NCI-H1694 (cell line): ENCODE results near the gene HOXD11.

ENCODE experiments used
- DNase-seq: peaks from one replicate; lab custom pipeline; 2025; lab: John Stamatoyannopoulos, UW

HOXD11 gene

GRCh38 chr2:176106581-176107539 lies at the start of gene HOXD11:
Gene HOXD11, plus strand, starts transcription at chr2:176107280. Its CDS starts 76 bp downstream, at chr2:176107356.
- peak; percentile 21 for DNase-seq

GRCh38 chr2:176063958-176064357 lies 43.1 kb upstream of the HOXD11 start:
- DNase-seq: no peak

GRCh38 chr2:176066645-176067588 lies 40.2 kb upstream of the HOXD11 start:
- no peak for DNase-seq

DNA sequence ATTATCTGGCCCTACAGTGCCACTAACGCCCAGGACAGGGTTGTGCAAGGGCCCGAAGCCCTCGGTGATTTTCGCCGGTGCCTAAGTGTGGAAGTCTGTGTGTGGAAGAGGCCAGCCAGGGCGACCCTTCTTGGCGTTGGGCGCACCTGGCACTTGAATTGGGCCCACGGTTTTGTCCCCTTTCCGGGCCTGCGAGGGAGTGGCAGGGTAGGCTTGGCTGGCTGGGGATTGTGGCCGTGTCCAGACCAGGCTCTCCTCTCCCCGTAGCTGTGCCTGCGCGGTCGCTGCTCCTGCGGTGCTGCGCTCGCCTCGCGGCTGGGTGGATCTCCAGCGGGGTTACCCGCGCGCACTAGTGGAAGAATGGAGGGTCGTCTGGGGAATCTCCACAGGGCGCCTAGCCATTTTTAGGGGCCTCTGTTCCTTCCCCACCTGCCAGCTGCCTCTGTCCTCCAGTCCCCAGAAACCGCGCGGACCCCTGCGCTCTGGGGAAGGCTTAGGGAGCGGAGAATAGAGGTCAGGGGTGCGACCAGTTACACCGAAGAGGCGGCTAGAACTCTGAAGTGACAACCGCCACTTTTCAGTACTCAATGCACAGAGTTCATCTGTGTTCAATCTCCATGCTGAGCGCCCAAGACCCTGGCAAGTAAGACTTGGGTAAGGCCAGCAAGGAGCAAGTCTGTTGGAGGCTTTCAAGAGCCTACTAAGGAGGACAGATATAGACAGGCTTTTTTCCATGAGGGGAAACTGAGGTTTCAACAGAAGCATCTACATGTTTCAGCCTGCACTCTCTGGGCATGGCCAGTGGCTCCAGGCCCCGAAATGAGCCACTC lies 39.3 kb upstream of the HOXD11 start:
- no peak for DNase-seq

DNA sequence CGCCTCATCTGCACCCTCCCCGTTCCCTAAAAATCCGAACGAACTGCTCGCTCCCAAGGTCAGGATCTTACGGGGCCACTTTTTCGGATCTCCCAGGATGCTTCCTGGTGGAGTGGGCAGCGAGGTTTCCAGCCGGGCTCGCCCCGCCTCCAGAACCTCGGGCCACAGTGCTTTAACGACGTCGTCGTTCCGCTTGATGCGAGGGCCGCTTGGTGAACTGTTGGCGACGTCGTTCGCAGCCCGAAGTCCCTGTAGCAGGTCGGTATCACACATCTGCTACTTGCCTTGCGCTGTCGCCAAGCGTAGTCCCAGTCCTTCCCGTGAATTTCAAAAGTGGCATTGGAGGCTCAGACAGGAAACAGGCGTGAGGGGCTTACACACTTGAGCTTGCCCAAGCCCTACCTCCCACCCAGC lies 38.7 kb upstream of the HOXD11 start:
- DNase-seq: no peak

GRCh38 chr2:176071330-176072291 lies 35.5 kb upstream of the HOXD11 start:
- no peak for DNase-seq

GRCh38 chr2:176072292-176072669 lies 34.8 kb upstream of the HOXD11 start:
- no peak for DNase-seq

GRCh38 chr2:176072951-176073904 lies 33.9 kb upstream of the HOXD11 start:
- no peak for DNase-seq

GRCh38 chr2:176074919-176075425 lies 32.1 kb upstream of the HOXD11 start:
- DNase-seq: no peak

DNA sequence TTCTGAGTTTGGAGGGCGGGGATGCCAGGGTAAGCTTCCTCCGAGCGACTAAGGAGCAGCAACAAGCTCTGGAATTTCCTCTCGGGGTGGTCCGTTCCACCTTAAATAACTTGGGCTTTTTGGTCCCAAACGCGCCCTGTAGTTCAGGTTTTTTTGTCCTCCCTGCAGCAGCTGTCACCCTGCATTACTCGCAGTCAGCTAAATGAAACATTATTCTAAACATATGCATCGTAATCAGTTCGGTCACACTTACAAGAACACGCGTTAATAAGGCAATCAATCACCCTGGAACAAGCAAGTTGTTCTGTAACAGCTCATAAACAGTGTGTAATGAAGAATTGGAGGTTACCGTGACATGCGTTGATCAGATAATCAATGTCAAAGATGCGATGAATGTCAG lies 31.6 kb upstream of the HOXD11 start:
- peak; percentile 90 for DNase-seq

DNA sequence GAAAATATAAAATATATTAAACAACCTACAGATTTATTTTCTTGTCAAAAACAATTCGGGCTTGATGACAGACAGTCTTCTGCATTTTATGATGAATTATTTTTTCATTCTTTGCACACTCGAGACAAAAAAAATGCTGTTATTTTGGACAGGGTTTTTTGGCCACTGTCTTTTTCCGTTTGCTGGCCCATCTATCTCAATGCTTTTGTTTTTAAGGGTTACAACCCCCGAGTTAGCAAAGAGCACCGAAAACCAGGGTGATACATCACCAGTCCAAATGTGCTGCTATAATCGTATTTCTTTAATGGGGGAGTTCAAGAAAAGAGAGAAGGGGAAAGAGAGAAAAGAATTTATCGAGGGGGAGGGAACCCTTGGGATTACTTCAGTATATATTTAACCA lies 31.0 kb upstream of the HOXD11 start:
- no peak for DNase-seq

DNA sequence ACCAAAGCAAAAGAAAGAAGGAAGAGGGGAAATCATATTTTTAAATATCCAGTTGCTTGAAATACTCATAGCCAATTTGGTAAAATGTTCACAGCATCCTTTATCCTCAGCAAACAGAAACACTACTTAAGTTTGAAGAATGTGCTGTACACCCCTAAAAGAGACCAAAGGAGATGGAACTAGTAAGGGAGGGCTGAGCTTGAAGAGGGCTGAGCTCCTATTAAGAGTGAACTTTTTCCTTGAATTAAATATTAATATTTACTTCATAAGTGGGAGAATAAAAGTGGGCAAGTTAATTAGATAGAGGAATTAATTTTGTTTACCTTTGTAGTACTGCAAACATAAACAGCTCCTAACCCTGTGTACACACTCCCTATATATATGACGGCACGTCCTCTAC lies 30.3 kb upstream of the HOXD11 start:
- DNase-seq: no peak

DNA sequence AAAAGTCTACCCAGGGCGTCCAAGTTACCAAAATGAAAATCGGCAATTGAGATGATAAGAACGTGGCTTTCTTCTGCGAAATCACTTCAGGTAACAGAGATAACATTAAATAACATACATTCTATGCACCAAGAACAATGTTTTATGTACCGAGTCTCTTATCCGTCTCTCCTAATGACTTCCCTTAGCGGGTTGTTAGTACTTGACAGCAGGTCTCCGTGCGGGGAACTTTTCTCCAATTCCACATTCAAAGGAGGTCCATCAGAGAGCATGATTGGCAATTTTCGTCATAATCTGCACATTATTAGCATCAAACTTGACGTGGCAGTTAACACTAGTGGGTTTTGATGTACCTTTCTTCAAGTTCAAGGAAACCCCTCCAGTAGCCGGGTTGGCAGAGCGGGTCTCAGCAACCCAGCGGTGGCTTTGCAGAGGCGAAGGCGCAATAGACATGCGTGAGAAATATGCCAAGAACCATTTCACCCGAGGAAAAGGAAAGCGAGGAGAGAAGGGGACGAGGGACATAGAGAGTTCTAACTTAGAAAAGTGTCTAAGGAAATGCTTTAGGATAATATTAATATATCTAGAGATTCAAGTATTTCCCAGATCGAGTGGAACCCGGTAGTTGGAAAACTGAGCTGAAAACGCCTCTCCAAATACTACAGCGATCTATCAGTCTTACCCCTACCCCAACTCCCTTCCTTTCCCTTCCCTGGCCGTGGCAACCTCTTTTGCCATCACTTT lies 28.4 kb upstream of the HOXD11 start:
- no peak for DNase-seq

GRCh38 chr2:176079285-176079830 lies 27.7 kb upstream of the HOXD11 start:
- DNase-seq: no peak

DNA sequence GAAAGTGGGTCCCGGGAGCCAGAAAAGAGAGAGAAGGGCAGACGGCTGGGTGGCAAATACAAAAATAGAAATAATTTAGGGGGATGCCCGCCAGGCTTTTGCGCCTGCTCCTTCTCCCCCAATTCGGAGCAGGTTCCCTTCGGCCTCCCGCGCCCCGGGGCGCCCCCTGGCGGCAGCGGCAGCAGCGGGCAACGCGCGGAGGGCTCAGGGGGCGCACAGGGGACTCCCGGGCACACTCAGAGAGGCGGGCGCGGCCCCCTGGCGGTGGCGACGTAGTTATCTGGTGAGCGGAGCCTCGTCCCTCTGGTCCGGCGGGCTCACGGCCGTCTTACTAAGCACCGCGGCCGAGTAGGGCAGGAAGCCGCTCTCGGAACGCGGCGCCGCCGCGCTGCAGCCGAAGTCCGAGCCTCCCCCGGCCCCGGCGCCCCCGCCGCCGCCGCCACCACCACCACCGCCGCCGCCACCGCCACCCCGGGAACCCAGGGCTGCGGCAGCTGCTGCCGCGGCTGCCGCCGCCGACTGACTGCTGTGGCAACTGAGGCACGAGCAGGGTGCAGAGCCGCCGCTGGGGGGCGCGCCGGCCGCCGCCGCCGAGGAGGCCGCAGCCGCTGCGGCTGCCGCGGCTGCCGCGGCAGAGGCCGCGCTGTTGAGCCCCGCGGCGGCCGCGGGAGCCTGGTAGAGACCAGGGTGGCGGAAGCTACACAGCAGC lies 27.1 kb upstream of the HOXD11 start:
- peak; percentile 69 for DNase-seq

DNA sequence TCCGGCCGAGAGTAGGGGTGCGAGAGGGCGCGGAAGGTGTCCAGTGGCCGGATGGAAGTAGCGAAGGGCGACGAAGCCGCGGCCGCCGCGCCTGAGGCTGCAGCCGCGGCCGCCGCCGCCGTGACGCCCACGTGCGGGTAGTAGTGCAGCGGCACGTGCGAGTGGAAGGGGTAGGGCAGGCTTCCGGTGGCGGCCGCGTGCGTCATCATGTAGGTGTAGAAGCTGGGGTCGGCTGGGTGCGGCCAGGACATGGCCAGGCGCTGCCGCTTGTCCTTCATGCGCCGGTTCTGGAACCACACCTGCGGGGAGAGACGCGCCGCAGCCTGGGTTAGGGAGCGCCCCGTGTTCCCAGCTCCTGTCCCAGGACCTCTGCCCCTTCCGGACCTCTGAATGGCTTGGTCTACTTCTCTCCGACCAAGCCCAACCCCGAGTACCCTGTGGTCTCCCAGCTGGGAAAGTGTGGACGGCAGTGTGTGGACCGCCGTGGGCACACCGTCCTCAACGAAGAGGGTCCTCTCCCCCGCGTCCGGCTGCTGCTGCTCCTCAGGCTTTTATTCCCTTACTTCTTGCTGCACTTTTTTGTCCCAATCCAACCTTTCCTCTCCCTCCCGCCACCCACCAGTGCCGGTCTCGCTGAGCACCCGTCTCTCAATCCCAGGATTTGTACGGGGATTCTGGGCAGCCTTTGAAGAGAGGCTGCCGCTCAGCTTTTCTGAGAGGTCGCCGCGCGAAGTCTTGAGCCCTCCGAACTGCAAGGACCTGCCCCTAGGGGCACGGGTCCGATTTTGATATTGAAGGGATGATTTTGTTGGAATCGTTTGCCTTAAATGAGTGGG lies 26.3 kb upstream of the HOXD11 start:
- no peak for DNase-seq
